Adrenal gland (tissue), 12 donors: ENCODE measurements around the gene INKA1. TPM values are rescaled to one million over a fixed set of nuclear protein-coding genes. Genes with fewer than 3 reads are reported as not detected.

ENCODE experiments used
- DNase-seq, 7 donors: peaks; one replicate each; pipeline ENCODE4 v3.0.0-alpha.2; 2019 to 2020
- H3K27ac ChIP-seq, 5 donors: fragments of 200-600 bp; sonication (generic) in 4 of 5; 1 replicate in 3 of 5; 2 replicates in 2 of 5; pipeline versions ENCODE4 v1.5.1 to v1.8.0; 2016 to 2020; ENCODE audit warnings: mild to moderate bottlenecking in 1 of 5
- H3K27me3 ChIP-seq: fragments of 200-600 bp; 2 replicates; pipeline ENCODE4 v1.8.0; 2021
- H3K36me3 ChIP-seq, 2 donors: fragments of 200-600 bp; replicated peaks in 1 of 2; 1 replicate in 1 of 2; 2 replicates in 1 of 2; pipeline versions ENCODE4 v1.5.1 to v1.8.0; 2018 to 2022
- H3K4me1 ChIP-seq, 2 donors: fragments of 200-600 bp; replicated peaks in 1 of 2; 1 replicate in 1 of 2; 2 replicates in 1 of 2; pipeline versions ENCODE4 v1.5.1 to v1.8.0; 2018 to 2021
- H3K4me3 ChIP-seq, 4 donors: fragments of 200-600 bp; sonication (generic) in 3 of 4; one replicate each; pipeline ENCODE4 v1.5.1; 2016 to 2018
- H3K9me3 ChIP-seq, 3 donors: fragments of 200-600 bp; sonication (generic) in 1 of 3; replicated peaks in 1 of 3; 1 replicate in 2 of 3; 2 replicates in 1 of 3; pipeline versions ENCODE4 v1.5.1 to v1.8.0; 2016 to 2021
- POLR2A ChIP-seq, 2 donors: fragments of 450-650 bp; IDR thresholded peaks; one replicate each; pipeline ENCODE4 v1.6.1; 2017; ENCODE audit warnings: antibody characterized with exemption in 2 of 2, mild to moderate bottlenecking in 2 of 2, moderate library complexity in 1 of 2
- WGBS, 4 donors: extraction: QIAGEN DNeasy Blood & Tissue Kit in 2 of 4; methylation state at CpG; one replicate each; pipeline versions ENCODE4 v1.1.5 to v1.1.7; 2013 to 2017; 5-methylcytosine and 5-hydroxymethylcytosine counted together
- intact Hi-C, 2 donors: fragments of 100-400 bp; cut with DNase I; formaldehyde crosslinking; loops; one replicate each; pipeline versions ENCODE4 v1.14.1 to v1.15.0; 2022 to 2023
- polyA plus RNA-seq, 3 donors: library from polyadenylated mRNA; stranded (reverse); fragments of 200-250 nt in 2 of 3; fragments of 350-450 nt in 1 of 3; fragmentation: Illumina TruSeq in 1 of 3; extraction: RNeasy Lipid Tissue Mini Kit (QIAGEN cat#74804) in 1 of 3; gene quantifications; one replicate each; pipeline ENCODE4 v1.2.3, GENCODE V29; 2013 to 2014
- total RNA-seq, 9 donors: library from RNA; depleted of rRNA in 4 of 9; stranded (reverse); fragments of >200 nt in 4 of 9; fragments of 120-200 nt in 1 of 9; fragmentation: NEBNext Ultra II Directional in 1 of 9; extraction: Animal tissue kit (Norgen Biotek cat#: 25700) in 1 of 9; gene quantifications; one replicate each; pipeline versions ENCODE4 v1.1.0 to v1.2.4, GENCODE V29; 2013 to 2023
- TF ChIP-seq, protein P1 (sequence below), 6 experiments: fragments of 450-650 bp in 4 of 6; fragments of 200-600 bp in 2 of 6; sonication (generic) in 1 of 6; IDR thresholded peaks; 1 replicate in 5 of 6; 2 replicates in 1 of 6; pipeline versions ENCODE4 v1.5.1 to v1.8.0; 2016 to 2021; ENCODE audit warnings: antibody characterized with exemption in 6 of 6, mild to moderate bottlenecking in 2 of 6, moderate library complexity in 1 of 6
- donor health status: healthy with polysubstance abuse.
- donor health status: Bipolar disorder and iron deficiency.
- donor health status: DM: yes; HTN: yes; CAD: no.
- donor health status: DM: no; HTN: no; CAD: no.
- donor health status: DM: no; HTN: no; CAD: no.
- donor health status: DM: yes; HTN: yes; CAD: no.

Gene INKA1
- total and polyA plus RNA-seq, 12 donors = 0.35 to 15.2 (median 3.4) TPM

DNA sequence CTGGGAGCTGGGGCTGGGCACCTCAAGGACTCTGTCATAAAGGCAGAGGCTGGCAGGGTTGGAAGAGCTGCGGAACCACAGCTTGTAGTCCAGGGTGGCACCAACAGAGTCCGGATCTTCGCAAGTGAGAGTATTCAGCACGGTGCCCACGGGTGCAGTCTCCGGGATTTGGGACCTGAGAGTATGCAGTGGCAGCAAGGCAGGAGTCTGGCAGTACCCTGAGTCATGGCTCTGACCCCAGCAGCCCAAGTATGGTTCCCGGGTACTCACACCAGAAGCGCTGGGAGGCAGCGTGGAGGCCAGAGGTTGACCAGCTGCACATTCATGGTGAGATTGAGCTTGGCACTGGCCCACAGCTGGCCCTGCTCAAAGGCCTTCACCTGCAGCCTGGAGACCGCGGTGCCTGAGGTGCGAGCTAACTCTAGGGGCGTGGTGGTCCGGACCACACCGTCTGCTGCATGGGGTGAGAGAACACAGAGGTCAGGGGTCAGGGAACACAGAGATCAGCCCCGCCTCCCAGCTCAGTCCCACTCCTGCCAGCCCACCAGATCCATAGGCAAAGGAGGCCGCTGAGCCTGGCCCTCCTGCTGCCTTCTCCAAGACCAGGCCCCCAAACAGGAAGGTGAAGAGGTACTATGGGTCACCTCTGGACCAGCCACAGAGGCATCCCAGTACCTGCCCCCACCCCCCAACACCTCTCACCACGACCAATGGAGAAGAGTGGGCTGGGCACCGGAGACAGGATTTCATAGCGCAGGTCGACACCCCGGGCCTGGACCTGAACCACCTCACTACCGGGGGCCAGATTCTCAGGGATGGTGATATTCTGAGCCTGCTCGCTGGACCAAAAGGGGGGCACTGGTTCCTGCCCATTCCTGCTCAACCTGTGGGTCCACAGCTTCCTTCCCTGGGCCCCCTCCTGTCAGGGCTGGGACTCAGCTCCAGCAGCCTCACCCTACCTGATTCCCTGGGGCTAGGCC lies 7.8 kb upstream of the INKA1 start:
- intact Hi-C loops = no loop called here
- no peaks in the 10 kb centered on the region for H3K27me3 ChIP-seq
- H3K9me3 ChIP-seq = no peaks in the 10 kb centered on the region
- no peak overlapping the region for H3K27ac ChIP-seq
- H3K4me3 ChIP-seq = no peak overlapping the region
- H3K4me1 ChIP-seq = no peaks in the 10 kb centered on the region
- no peaks in the 10 kb centered on the region for H3K36me3 ChIP-seq
- no peak for DNase-seq
- WGBS, 4 donors = 78 to 90% (median 88%) methylated on average over 13 to 24 of the region's 24 CpGs
- TF ChIP-seq, protein P1, sequence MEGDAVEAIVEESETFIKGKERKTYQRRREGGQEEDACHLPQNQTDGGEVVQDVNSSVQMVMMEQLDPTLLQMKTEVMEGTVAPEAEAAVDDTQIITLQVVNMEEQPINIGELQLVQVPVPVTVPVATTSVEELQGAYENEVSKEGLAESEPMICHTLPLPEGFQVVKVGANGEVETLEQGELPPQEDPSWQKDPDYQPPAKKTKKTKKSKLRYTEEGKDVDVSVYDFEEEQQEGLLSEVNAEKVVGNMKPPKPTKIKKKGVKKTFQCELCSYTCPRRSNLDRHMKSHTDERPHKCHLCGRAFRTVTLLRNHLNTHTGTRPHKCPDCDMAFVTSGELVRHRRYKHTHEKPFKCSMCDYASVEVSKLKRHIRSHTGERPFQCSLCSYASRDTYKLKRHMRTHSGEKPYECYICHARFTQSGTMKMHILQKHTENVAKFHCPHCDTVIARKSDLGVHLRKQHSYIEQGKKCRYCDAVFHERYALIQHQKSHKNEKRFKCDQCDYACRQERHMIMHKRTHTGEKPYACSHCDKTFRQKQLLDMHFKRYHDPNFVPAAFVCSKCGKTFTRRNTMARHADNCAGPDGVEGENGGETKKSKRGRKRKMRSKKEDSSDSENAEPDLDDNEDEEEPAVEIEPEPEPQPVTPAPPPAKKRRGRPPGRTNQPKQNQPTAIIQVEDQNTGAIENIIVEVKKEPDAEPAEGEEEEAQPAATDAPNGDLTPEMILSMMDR (IDR thresholded peaks at IDR 0.05) = no peak
- TF ChIP-seq POLR2A (IDR thresholded peaks at IDR 0.05) = no peak

DNA sequence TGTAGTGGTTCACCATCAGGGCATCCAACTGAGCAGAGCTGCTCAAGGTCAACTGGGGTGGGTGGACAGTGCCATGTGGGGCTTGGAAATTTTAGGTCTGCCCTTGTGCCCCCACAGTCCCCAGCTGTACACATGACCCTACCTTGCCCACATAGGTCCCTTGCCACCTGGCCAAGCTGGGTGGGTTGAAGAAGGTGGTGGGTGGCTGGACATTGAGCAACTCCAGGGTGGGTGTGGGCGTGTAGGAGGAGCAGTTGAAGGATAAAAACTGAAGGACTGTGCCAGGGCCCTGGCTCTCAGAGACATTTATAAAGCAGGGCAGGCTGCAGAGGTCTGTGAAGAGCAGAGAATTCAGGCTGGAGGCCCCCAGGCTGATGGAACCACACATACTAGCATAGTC lies 4.0 kb upstream of the INKA1 start:
- H3K27me3 ChIP-seq = no peaks in the 10 kb centered on the region
- DNase-seq = no peak
- TF ChIP-seq, protein P1 (IDR thresholded peaks at IDR 0.05) = no peak
- no peak for TF ChIP-seq POLR2A (IDR thresholded peaks at IDR 0.05)
- WGBS, 4 donors = 25 to 81% (median 49%) methylated on average over 1 of the region's 1 CpG
- H3K27ac ChIP-seq = no peak overlapping the region
- H3K4me3 ChIP-seq = no peak overlapping the region
- peaks cover 0 to 8% of the 10 kb centered on the region in 2 donors for H3K4me1 ChIP-seq
- H3K36me3 ChIP-seq = no peaks in the 10 kb centered on the region
- intact Hi-C loops = no loop called here
- H3K9me3 ChIP-seq = no peaks in the 10 kb centered on the region

DNA sequence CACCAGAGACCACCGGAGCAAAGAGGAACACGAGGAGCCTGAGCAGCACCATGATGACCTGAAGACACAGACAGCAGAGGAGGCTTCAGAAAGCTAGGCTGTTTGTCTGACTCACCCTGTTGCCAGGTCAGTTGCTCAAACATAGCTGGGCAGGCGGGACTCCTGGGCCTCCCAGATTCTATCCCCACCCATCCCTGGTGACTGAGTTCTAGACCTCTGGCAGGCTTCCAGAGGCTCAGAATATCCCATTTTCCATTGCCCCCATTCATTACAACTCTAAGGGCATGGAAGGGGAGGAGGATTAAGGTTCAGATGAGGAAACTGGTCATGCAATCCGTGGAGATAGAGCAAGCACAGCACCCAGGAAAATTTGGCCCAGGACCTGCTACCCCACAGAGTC lies 3.3 kb upstream of the INKA1 start, which contains the start of gene CDHR4:
TSS of gene CDHR4 (minus strand) at position 113 of the 400 bp plus-strand sequence. CDS start at position 52, 61 bp downstream.
- 38 to 73% (median 65%) methylated on average over 2 to 4 of the region's 4 CpGs for WGBS, 4 donors
- peak in 5 of 7 donors; percentile 36 to 65 (median 46) for DNase-seq
- intact Hi-C loops = loop anchor here in 1 of 2 donors (10.0 kb wide), 1 partner anchor 105 kb away; the partner anchor contains the start of gene MST1R
- Histone ChIP-seq H3K27me3 (no peaks in the 10 kb centered on the region), H3K9me3 (no peaks in the 10 kb centered on the region), H3K36me3 (no peaks in the 10 kb centered on the region), H3K4me1 (peaks cover 0 to 13% of the 10 kb centered on the region in 2 donors), H3K27ac (no peak within 1 kb of the TSS), H3K4me3 (no peak within 1 kb of the TSS)
- TF ChIP-seq POLR2A (IDR thresholded peaks at IDR 0.05) = no peak
- TF ChIP-seq, protein P1 (IDR thresholded peaks at IDR 0.05) = no peak

DNA sequence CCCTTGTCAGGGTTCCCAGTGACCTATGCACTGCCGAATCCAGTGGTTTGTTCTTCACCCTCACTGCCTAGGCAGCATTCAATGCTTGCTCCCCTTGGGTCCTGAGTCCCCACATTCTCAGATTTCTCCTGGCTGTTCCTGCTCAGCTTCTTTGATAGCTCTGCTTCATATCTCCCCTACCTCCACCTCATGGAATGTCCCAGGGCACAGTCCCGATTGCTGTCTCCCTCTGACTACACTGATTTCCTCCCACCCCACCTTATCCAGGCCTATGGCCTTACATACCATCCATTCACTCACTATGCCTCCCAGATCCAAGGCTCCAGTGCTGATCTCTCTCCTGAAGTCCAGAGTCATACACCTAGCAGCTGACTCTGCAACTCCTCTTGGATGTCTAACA lies 1.9 kb upstream of the INKA1 start:
- Histone ChIP-seq H3K36me3 (no peaks in the 10 kb centered on the region), H3K9me3 (no peaks in the 10 kb centered on the region), H3K27me3 (no peaks in the 10 kb centered on the region), H3K4me1 (peaks cover 7 to 27% of the 10 kb centered on the region in 2 donors), H3K27ac (no peak overlapping the region), H3K4me3 (no peak overlapping the region)
- WGBS, 4 donors = 79 to 94% (median 87%) methylated on average over 2 of the region's 2 CpGs
- intact Hi-C loops = loop anchor here in 1 of 2 donors (10.0 kb wide), 1 partner anchor 104 kb away; the partner anchor contains the start of gene MST1R
- DNase-seq = no peak
- TF ChIP-seq, protein P1 (IDR thresholded peaks at IDR 0.05) = no peak
- no peak for TF ChIP-seq POLR2A (IDR thresholded peaks at IDR 0.05)
